ENCODE data around the gene FALEC.
A peak's percentile ranks its signal among the peaks of the same experiment; 100 is the strongest.

FALEC gene

DNA sequence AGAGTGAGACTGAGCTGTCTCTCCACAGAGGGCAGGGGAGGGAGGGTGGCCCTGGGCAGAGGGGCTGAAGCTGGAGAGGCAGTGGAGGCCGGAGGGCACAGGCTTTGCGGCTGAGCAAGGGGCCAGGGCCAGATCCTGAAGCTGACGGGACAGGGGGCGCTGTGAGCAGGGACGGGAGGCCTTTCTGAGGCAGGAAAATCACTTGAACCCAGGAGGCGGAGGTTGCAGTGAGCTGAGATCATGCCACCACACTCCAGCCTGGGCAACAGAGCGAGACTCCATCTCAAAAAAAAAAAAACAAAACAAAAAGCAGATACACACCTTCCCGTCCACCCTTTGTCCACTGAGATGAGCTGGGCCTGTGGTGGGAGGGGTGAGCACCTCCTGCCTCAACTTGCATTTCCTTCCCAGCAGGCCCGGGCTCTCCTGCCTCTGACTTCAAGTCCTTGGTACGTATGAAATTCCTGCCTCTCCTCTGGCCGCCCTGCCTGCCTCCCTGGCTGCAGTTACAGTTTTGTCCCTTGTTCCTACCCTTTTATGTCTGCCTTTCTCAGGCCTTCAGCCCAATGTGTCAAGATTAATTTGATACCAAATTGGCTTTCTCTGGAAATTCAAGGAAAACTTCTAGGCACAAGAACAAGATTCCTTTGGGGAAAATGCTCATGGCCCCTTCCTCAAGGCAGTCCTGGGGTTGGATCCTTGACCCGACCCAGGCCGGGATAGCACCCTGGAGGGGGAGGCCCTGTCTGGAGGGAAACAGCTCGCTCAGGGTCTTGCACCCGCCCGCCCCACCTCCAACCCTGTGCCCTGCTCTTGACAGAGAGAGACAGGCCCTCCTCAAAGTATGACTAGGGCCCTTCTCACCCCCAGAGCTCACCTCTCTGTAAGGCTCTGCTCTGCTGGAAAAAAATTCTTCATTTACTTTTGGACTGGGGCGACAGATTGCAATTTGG, 22.5 kb downstream of the FALEC start:
- no peaks in the 10 kb centered on the region for H3K27me3 ChIP-seq (ENCODE audit: insufficient read depth, low read length)
- no peak overlapping the region for H3K4me3 ChIP-seq (ENCODE audit: low read length)
- no peaks in the 10 kb centered on the region for H3K36me3 ChIP-seq (ENCODE audit: insufficient read depth, low read length)
- no peak overlapping the region for H2AFZ ChIP-seq (ENCODE audit: low read depth, low read length)
- no peaks in the 10 kb centered on the region for H3K9me3 ChIP-seq (ENCODE audit: low read length)
- peaks cover 1% of the 10 kb centered on the region for H3K4me1 ChIP-seq (ENCODE audit: insufficient read depth, low read length)

DNA sequence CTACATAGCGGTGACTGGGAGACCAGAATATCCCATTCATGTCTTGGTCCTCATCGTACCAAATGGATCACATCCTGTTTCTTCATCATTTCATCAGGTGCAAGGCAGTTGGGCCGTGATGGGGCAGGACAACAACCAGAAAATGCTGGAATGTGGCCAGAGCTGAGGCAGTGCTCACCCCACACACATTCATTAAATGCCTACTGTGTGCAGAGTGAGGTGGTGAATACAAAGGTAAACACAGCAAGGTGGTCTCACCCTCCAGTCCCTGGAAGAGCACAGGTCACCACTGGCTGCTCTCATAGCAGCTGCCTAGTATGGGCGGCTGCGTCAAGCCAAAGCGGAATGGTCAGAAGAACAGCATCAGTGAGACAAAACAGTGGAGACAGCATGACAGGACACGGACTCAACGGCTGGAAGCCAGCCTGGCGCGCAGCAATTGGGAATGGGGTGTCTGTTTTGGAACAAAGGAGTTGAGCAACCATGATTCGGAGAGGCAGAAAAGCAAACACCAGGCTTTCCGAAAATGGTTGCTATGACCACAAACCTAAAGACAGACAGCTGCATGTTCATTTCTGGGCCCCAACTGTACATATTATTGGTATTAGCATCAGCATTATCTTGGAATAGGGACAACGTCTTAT, 28.1 kb downstream of the FALEC start:
- Histone ChIP-seq H3K4me1 (ENCODE audit: insufficient read depth, low read length) (peaks cover 7% of the 10 kb centered on the region), H3K9me3 (ENCODE audit: low read length) (no peaks in the 10 kb centered on the region), H3K4me3 (ENCODE audit: low read length) (no peak overlapping the region), H3K36me3 (ENCODE audit: insufficient read depth, low read length) (no peaks in the 10 kb centered on the region), H2AFZ (ENCODE audit: low read depth, low read length) (no peak overlapping the region), H3K27me3 (ENCODE audit: insufficient read depth, low read length) (no peaks in the 10 kb centered on the region)

DNA sequence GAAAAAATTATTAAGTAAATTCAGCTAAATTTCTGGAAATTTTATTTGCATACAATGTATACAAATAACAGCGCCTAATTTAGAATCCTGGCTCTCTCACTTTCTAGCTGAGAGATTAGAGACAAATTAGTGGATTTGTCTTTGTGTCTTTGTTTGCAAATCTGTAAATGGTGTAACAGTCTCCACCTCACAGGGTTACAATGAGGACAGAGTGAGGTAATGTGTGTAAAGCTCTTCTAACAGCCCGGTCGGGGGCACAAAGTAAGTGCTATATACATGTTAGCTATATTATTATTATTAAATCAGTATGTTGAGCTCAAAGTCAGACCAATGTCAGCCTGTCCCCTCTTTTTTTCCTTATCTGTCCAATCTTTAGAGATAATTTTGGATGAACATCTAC, 28.7 kb downstream of the FALEC start:
- H3K9me3 ChIP-seq (ENCODE audit: low read length) = no peaks in the 10 kb centered on the region
- H2AFZ ChIP-seq (ENCODE audit: low read depth, low read length) = no peak overlapping the region
- H3K36me3 ChIP-seq (ENCODE audit: insufficient read depth, low read length) = no peaks in the 10 kb centered on the region
- H3K4me1 ChIP-seq (ENCODE audit: insufficient read depth, low read length) = peaks cover 8% of the 10 kb centered on the region
- no peaks in the 10 kb centered on the region for H3K27me3 ChIP-seq (ENCODE audit: insufficient read depth, low read length)
- no peak overlapping the region for H3K4me3 ChIP-seq (ENCODE audit: low read length)

DNA sequence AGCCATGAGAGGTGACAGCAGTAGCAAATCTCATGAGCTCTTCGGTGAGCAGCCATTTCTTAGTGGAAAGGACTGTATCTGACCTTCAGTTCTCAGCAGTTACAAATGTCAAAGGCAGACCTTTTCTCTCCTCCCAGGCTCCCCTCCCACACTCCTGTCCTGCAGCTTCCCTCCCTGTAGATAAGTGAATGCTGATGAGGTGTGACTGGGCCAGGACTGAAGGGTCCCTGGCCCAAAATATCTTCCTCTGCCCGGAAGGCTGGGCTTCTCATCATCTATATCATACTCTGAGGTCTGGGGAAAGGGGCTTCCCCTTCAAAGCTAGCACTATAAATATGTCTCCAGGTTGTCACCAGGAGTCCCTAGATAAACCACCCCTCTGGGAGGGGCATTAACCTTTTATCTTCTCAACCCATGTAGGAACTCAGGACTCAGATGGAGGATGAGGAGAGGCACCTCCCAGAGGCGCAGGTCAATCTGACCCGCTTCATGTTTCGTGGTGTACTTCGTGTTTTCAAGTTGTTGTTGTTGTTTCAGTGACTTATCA, 30.0 kb downstream of the FALEC start:
- H3K27me3 ChIP-seq (ENCODE audit: insufficient read depth, low read length) = no peaks in the 10 kb centered on the region
- peaks cover 11% of the 10 kb centered on the region for H3K4me1 ChIP-seq (ENCODE audit: insufficient read depth, low read length)
- H3K4me3 ChIP-seq (ENCODE audit: low read length) = no peak overlapping the region

DNA sequence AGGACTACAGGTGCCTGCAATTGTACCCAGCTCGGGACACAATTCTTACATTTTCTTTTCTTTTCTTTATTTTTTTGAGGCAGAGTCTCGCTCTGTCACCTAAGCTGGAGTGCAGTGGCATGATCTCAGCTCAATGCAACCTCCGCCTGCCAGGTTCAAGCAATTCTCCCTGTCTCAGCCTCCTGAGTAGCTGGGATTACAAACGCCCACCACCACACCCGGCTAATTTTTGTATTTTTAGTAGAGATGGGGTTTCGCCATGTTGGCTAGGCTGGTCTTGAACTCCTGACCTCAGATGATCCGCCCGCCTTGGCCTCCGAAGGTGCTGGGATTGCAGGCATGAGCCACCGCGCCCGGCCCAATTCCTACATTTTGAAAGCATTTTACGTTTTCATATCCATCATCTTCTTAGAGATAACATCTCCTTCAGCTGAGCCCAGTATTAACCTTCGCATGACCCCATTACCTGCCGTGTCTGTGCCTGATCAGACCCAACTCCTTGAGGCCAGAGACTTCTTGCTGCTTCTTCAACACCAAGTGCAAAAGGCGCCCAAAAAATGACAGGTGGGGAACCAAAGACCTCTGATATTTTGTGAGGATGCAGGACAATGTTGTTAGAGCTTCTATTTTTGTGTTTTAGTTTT, 30.9 kb downstream of the FALEC start:
- Histone ChIP-seq H3K4me1 (ENCODE audit: insufficient read depth, low read length) (peaks cover 11% of the 10 kb centered on the region), H3K4me3 (ENCODE audit: low read length) (no peak overlapping the region), H2AFZ (ENCODE audit: low read depth, low read length) (no peak overlapping the region), H3K9me3 (ENCODE audit: low read length) (no peaks in the 10 kb centered on the region), H3K27me3 (ENCODE audit: insufficient read depth, low read length) (no peaks in the 10 kb centered on the region), H3K36me3 (ENCODE audit: insufficient read depth, low read length) (no peaks in the 10 kb centered on the region)

More for the DNA sequence above, 30.0 kb downstream of the FALEC start:
- Histone ChIP-seq H3K36me3 (ENCODE audit: insufficient read depth, low read length) (no peaks in the 10 kb centered on the region), H2AFZ (ENCODE audit: low read depth, low read length) (no peak overlapping the region), H3K9me3 (ENCODE audit: low read length) (no peaks in the 10 kb centered on the region)

DNA sequence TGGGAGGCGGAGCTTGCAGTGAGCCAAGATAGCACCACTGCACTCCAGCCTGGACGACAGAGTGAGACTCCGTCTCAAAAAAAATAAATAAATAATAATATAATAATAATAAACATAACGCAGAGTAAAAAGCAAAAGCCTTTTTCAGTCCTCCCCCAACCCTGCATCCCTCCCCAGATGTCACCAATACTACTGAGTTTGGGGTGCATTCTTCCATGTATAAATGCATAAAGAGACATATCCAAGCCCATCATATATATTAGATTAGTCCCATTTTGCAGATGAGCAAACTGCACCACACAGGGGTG, 32.7 kb downstream of the FALEC start:
- H3K9me3 ChIP-seq (ENCODE audit: low read length) = no peaks in the 10 kb centered on the region
- peaks cover 11% of the 10 kb centered on the region for H3K4me1 ChIP-seq (ENCODE audit: insufficient read depth, low read length)
- H3K36me3 ChIP-seq (ENCODE audit: insufficient read depth, low read length) = no peaks in the 10 kb centered on the region
- no peaks in the 10 kb centered on the region for H3K27me3 ChIP-seq (ENCODE audit: insufficient read depth, low read length)
- H3K4me3 ChIP-seq (ENCODE audit: low read length) = peak overlapping the region; percentile 57
- H2AFZ ChIP-seq (ENCODE audit: low read depth, low read length) = peak overlapping the region; percentile 99

DNA sequence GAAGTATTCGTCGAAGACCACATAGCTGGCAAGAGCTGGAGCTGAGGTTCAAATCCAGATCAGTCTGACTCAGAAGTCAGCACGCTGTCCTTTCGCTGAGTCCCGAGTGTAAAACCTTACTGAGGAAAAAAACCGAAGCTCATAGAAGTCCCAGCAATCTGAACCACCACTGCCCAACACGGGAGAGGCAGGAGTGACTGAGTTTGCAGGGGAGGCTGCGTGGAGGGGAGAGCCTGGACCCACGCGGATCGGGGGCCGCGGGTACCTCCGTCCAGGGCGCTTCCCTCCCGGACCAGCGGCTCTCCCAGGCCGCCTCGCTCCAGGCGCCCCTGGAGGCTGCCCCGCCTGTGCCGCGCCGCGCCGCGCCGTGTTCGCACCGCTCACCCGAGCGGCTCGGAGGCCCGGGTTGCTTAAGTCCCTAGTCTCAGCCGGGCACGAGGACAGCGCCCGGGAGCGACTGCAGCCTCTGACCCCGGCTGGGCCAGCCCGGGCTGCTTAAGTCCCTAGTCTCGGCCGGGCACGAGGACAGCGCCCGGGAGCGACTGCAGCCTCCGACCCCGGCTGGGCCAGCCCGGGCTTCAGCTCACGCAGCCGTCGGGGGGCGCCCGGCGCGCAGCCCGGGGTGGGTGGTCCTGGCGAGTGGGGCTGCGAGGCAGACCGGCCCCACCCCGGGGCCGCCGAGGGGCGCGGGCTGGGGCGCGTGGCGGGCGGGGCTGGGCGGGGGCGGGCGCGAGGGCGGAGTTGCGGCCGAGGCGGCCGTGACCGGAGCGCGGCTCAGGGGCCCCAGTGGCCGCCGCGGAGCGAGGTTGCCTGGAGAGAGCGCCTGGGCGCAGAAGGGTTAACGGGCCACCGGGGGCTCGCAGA, 33.3 kb downstream of the FALEC start, which contains the start of gene ADAMTSL4:
ADAMTSL4 (plus strand) TSS at position 777 of the 864 bp plus-strand sequence. CDS start 2,881 bp downstream, outside the sequence.
- peak within 1 kb of the TSS; percentile 99 for H2AFZ ChIP-seq (ENCODE audit: low read depth, low read length)
- H3K4me3 ChIP-seq (ENCODE audit: low read length) = peak within 1 kb of the TSS; percentile 57
- H3K36me3 ChIP-seq (ENCODE audit: insufficient read depth, low read length) = no peaks in the 10 kb centered on the region
- H3K9me3 ChIP-seq (ENCODE audit: low read length) = no peaks in the 10 kb centered on the region
- H3K4me1 ChIP-seq (ENCODE audit: insufficient read depth, low read length) = peaks cover 8% of the 10 kb centered on the region
- H3K27me3 ChIP-seq (ENCODE audit: insufficient read depth, low read length) = no peaks in the 10 kb centered on the region

DNA sequence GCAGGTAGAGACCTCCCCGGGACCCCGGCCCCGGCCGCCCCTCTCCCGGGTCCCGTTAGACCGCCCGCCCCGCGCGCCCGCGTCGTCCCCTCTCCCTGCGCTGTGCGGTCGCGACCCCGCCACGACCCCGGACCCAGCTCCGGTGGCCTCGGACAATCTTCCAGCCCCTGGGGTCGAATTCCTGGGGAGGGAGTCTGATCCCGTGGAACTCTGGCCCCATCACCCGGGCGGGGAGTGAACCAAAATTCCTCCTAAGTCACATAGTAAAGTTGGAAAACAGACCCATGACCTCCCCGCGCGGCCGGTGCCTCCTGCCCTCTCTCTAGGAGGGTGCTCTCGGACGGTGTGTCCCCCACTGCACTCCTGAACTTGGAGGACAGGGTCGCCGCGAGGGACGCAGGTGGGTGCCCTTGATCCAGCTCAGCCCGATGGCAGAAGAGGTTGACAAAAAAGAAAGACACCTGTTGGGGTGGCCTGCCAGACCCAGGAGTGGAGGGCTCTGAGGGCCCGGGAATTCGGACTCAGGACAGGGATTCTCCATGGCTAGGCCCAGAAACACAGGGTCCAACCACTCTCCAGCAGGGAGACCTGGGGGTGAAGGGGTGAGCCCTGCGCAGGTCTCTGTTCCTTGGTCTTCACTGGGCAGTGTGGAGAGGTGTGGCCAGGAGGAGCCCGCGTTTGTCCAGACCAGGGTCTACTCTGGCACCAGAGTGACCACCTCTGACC, 34.1 kb downstream of the FALEC start:
- Histone ChIP-seq H3K4me3 (ENCODE audit: low read length) (peak overlapping the region; percentile 12), H2AFZ (ENCODE audit: low read depth, low read length) (no peak overlapping the region), H3K36me3 (ENCODE audit: insufficient read depth, low read length) (no peaks in the 10 kb centered on the region), H3K4me1 (ENCODE audit: insufficient read depth, low read length) (peaks cover 7% of the 10 kb centered on the region), H3K9me3 (ENCODE audit: low read length) (no peaks in the 10 kb centered on the region), H3K27me3 (ENCODE audit: insufficient read depth, low read length) (no peaks in the 10 kb centered on the region)

DNA sequence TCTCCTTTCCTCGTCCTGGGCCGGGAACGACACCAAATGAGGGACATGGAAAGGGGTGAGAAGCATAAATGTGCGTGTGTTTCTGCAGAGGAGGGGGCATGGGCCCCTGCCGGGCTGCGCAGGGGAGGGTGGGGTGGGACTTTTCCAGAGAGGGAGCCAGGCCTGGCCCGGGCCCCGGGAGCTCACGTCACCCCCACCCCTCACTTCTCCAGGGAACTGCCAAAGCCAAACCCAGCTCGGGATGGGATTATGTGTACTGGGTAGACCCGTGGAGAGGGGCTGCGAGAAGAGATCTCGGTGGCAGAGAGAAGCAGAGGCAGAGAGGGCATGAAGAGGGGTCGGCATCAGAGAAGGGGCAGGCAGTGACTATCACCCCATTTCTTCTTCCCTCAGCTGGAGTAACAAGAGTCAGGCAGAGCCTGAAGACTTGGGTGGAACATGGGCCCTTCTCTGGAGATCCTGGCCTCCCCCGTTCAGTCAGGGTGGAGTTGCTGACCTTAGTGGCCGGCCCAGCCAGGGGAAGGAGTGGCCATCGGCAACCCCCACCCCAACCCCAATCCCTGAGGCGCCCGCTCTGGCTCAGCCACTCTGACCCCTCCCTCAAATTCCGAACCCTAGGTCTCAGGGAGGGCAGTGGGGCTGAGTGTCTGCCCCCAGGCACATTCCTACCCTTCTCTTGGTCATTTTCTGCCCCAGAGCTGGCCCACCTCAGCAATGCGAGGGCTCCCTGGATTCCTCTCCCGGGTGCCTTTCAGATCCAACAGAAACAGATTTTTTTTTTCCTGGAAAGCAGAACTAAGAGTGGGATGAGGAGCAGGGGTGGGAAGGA, 34.9 kb downstream of the FALEC start:
- Histone ChIP-seq H3K27me3 (ENCODE audit: insufficient read depth, low read length) (no peaks in the 10 kb centered on the region), H3K9me3 (ENCODE audit: low read length) (no peaks in the 10 kb centered on the region), H3K4me1 (ENCODE audit: insufficient read depth, low read length) (peaks cover 7% of the 10 kb centered on the region), H2AFZ (ENCODE audit: low read depth, low read length) (no peak overlapping the region), H3K4me3 (ENCODE audit: low read length) (no peak overlapping the region), H3K36me3 (ENCODE audit: insufficient read depth, low read length) (peaks cover under 1% of the 10 kb centered on the region)

DNA sequence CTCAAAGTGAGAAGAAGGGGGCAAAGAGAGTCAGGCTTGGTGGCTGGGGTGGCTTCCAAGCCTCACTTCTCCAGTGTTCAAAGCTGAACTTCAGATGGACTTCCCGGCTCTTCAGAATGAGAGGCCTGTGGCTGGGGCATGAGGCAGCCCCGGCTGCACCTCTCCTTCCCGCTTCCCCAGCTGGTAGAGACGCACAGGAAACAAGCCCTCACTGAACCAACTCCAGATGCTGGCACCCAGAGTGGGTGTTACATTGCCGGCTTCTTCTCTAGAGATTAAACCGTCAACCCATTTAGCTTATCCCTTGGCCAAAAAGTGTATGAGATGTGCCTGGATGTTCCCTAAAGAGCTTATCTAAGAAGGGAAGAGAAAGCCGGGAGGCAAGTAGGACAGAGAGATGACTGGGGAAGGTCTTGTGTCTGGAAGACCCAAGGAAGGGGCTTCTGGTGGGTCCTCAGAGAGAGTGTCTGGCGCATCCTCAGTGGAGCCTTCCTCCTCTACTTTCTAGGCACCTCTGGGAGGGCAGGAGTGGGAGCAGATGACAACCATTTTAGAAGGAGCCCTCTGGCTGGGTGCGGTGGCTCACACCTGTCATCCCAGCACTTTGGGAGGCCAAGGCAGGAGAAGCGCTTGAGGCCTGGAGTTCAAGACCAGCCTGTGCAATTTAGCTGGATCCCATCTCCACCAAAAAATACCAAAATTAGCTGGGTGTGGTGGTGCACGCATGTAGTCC, 35.7 kb downstream of the FALEC start:
- Histone ChIP-seq H3K36me3 (ENCODE audit: insufficient read depth, low read length) (peaks cover 3% of the 10 kb centered on the region), H3K9me3 (ENCODE audit: low read length) (no peaks in the 10 kb centered on the region), H3K4me3 (ENCODE audit: low read length) (no peak overlapping the region), H3K4me1 (ENCODE audit: insufficient read depth, low read length) (peaks cover 7% of the 10 kb centered on the region), H2AFZ (ENCODE audit: low read depth, low read length) (no peak overlapping the region), H3K27me3 (ENCODE audit: insufficient read depth, low read length) (no peaks in the 10 kb centered on the region)

DNA sequence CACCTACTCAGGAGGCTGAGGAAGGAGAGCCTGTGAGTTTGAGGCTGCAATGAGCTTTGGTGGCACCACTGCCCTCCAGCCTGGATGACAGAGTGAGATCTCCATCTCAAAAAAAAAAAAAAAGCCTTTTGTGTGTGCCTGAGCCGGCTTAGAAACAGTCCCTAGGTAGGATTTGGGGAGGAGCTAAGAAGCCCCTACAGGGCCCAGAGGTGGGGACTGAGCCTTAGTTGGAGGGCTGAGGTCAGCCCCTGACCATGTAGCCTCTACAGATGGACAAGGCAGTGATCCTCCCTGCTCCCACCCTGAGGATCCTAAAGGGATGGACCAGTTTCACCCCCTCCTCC, 36.2 kb downstream of the FALEC start:
- Histone ChIP-seq H3K4me1 (ENCODE audit: insufficient read depth, low read length) (peaks cover 7% of the 10 kb centered on the region), H3K4me3 (ENCODE audit: low read length) (no peak overlapping the region), H3K27me3 (ENCODE audit: insufficient read depth, low read length) (no peaks in the 10 kb centered on the region), H3K9me3 (ENCODE audit: low read length) (no peaks in the 10 kb centered on the region), H2AFZ (ENCODE audit: low read depth, low read length) (no peak overlapping the region), H3K36me3 (ENCODE audit: insufficient read depth, low read length) (peaks cover 3% of the 10 kb centered on the region)

Measured in neuron (in vitro differentiated cells).